ENCODE data around the gene AGGF1.

DNA sequence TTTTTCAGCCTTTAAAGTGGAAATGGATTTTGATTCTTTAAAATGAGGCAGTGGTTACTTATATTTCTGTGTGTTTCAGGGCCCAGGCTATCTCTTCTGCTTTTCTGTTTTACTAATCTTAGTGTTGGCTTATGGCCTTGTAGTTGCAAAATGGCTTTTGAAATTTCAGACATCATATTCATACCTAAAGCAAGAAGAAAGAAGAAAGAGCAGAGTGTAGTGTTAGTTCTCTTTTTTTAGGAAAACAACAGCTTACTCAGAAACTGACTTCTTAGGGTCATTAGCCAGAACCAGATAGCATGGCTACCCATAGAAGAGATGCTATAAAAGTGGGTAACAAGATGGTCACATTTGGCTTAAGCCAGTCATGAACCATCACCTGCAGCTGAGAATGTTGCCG lies 36.0 kb downstream of the AGGF1 start:
- TF ChIP-seq, protein P1, sequence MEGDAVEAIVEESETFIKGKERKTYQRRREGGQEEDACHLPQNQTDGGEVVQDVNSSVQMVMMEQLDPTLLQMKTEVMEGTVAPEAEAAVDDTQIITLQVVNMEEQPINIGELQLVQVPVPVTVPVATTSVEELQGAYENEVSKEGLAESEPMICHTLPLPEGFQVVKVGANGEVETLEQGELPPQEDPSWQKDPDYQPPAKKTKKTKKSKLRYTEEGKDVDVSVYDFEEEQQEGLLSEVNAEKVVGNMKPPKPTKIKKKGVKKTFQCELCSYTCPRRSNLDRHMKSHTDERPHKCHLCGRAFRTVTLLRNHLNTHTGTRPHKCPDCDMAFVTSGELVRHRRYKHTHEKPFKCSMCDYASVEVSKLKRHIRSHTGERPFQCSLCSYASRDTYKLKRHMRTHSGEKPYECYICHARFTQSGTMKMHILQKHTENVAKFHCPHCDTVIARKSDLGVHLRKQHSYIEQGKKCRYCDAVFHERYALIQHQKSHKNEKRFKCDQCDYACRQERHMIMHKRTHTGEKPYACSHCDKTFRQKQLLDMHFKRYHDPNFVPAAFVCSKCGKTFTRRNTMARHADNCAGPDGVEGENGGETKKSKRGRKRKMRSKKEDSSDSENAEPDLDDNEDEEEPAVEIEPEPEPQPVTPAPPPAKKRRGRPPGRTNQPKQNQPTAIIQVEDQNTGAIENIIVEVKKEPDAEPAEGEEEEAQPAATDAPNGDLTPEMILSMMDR (IDR thresholded peaks at IDR 0.05; ENCODE audit: insufficient read depth, low read length, poor library complexity, severe bottlenecking), result no peak
- no peak for TF ChIP-seq EZH2phosphoT487 (conservative IDR thresholded peaks at IDR 0.05; ENCODE audit: low read length)
